H9 (cell line): ENCODE data around the gene LEMD3. TPM values are rescaled to one million over a fixed set of nuclear protein-coding genes. Genes with fewer than 3 reads are reported as not detected.

ENCODE experiments used
- DNase-seq: peaks from one replicate; pipeline ENCODE4 v3.0.0-alpha.2; 2017
- H2AFZ ChIP-seq: one replicate; pipeline ENCODE4 v1.6.1; 2013; ENCODE audit warnings: mild to moderate bottlenecking, low read length, control low read depth, moderate library complexity
- H2AK5ac ChIP-seq: 2 replicates; pipeline ENCODE4 v1.6.1; 2013; ENCODE audit warnings: low read length, control low read depth, mixed read lengths; ENCODE audit not compliant: insufficient read length
- H2BK120ac ChIP-seq: one replicate; pipeline ENCODE4 v1.6.1; 2013; ENCODE audit warnings: low read depth, mild to moderate bottlenecking, low read length, control low read depth, inconsistent platforms; ENCODE audit not compliant: poor library complexity, severe bottlenecking
- H2BK12ac ChIP-seq: 2 replicates; pipeline ENCODE4 v1.6.1; 2013; ENCODE audit warnings: low read length, control low read depth, mixed read lengths, low read depth; ENCODE audit not compliant: insufficient read length
- H2BK15ac ChIP-seq: 2 replicates; pipeline ENCODE4 v1.6.1; 2013; ENCODE audit warnings: low read depth, low read length, control low read depth
- H2BK20ac ChIP-seq: one replicate; pipeline ENCODE4 v1.6.1; 2013; ENCODE audit warnings: low read depth, mild to moderate bottlenecking, low read length, control low read depth, inconsistent platforms; ENCODE audit not compliant: poor library complexity, severe bottlenecking
- H2BK5ac ChIP-seq: 2 replicates; pipeline ENCODE4 v1.6.1; 2013; ENCODE audit warnings: low read length, control low read depth, mixed read lengths; ENCODE audit not compliant: insufficient read length
- H3K14ac ChIP-seq: 2 replicates; pipeline ENCODE4 v1.6.1; 2013; ENCODE audit warnings: low read length, control low read depth; ENCODE audit not compliant: insufficient read depth
- H3K18ac ChIP-seq: 2 replicates; pipeline ENCODE4 v1.6.1; 2013; ENCODE audit warnings: low read depth, mild to moderate bottlenecking, mixed read lengths, low read length, control low read depth; ENCODE audit not compliant: insufficient read length
- H3K23ac ChIP-seq: 2 replicates; pipeline ENCODE4 v1.6.1; 2013; ENCODE audit warnings: low read length, control low read depth, mixed read lengths, low read depth; ENCODE audit not compliant: insufficient read length
- H3K23me2 ChIP-seq: 2 replicates; pipeline ENCODE4 v1.6.1; 2013; ENCODE audit warnings: low read depth, mild to moderate bottlenecking, mixed read lengths, low read length, control low read depth; ENCODE audit not compliant: insufficient read length, poor library complexity, severe bottlenecking
- H3K27ac ChIP-seq: 2 replicates; pipeline ENCODE4 v1.5.1; 2013; ENCODE audit warnings: low read length, control low read depth, mixed read lengths, low read depth; ENCODE audit not compliant: insufficient read length
- H3K27me3 ChIP-seq: 2 replicates; pipeline ENCODE4 v1.6.1; 2013; ENCODE audit warnings: low read length, control low read depth, inconsistent platforms; ENCODE audit not compliant: insufficient read depth
- H3K4ac ChIP-seq: 2 replicates; pipeline ENCODE4 v1.6.1; 2013; ENCODE audit warnings: low read depth, mild to moderate bottlenecking, control low read depth, inconsistent platforms, low read length, moderate library complexity
- H3K4me1 ChIP-seq: 2 replicates; pipeline ENCODE4 v1.6.1; 2013; ENCODE audit warnings: low read length, control low read depth, inconsistent platforms; ENCODE audit not compliant: insufficient read depth
- H3K4me2 ChIP-seq: 2 replicates; pipeline ENCODE4 v1.6.1; 2013; ENCODE audit warnings: low read length, control low read depth, mixed read lengths; ENCODE audit not compliant: insufficient read length, insufficient read depth
- H3K56ac ChIP-seq: 2 replicates; pipeline ENCODE4 v1.6.1; 2013; ENCODE audit warnings: low read depth, mild to moderate bottlenecking, mixed read lengths, low read length, control low read depth; ENCODE audit not compliant: insufficient read length
- H3K79me1 ChIP-seq: 2 replicates; pipeline ENCODE4 v1.6.1; 2013; ENCODE audit warnings: low read depth, mild to moderate bottlenecking, moderate library complexity, low read length, control low read depth, inconsistent platforms; ENCODE audit not compliant: insufficient read depth, poor library complexity, severe bottlenecking
- H3K79me2 ChIP-seq: 2 replicates; pipeline ENCODE4 v1.6.1; 2013; ENCODE audit warnings: low read length, control low read depth, inconsistent platforms; ENCODE audit not compliant: insufficient read depth
- H3K9ac ChIP-seq: 2 replicates; pipeline ENCODE4 v1.6.1; 2013; ENCODE audit warnings: low read length, control low read depth, mixed read lengths; ENCODE audit not compliant: insufficient read length; ENCODE audit errors: extremely low read depth
- H3K9me3 ChIP-seq: one replicate; pipeline ENCODE4 v1.6.1; 2013; ENCODE audit warnings: low read depth, low read length, inconsistent platforms; ENCODE audit not compliant: control insufficient read depth
- H3T11ph ChIP-seq: one replicate; pipeline ENCODE4 v1.6.1; 2013; ENCODE audit warnings: mild to moderate bottlenecking, low read length, control low read depth, inconsistent platforms
- H4K20me1 ChIP-seq: one replicate; pipeline ENCODE4 v1.6.1; 2013; ENCODE audit not compliant: control insufficient read depth, insufficient read length, insufficient read depth
- H4K5ac ChIP-seq: 2 replicates; pipeline ENCODE4 v1.6.1; 2013; ENCODE audit warnings: low read depth, mild to moderate bottlenecking, mixed read lengths, low read length, control low read depth; ENCODE audit not compliant: insufficient read length
- H4K8ac ChIP-seq: replicated peaks from 2 replicates; pipeline ENCODE4 v1.6.1; 2013; ENCODE audit warnings: low read length, control low read depth, mixed read lengths, low read depth; ENCODE audit not compliant: insufficient read length
- H4K91ac ChIP-seq: 2 replicates; pipeline ENCODE4 v1.6.1; 2013; ENCODE audit warnings: low read depth, mild to moderate bottlenecking, moderate library complexity, mixed read lengths, low read length, control low read depth; ENCODE audit not compliant: insufficient read length
- H3K27ac Mint-ChIP-seq, 3 experiments: 2 replicates in 2 of 3; 3 replicates in 1 of 3; pipeline ENCODE4 v1.8.0; 2020 to 2021; ENCODE audit warnings: mixed read lengths in 3 of 3, mild to moderate bottlenecking in 1 of 3, moderate library complexity in 1 of 3
- H3K27me3 Mint-ChIP-seq: 2 replicates; pipeline ENCODE4 v1.8.0; 2021; ENCODE audit warnings: low read depth, mild to moderate bottlenecking, moderate library complexity, mixed read lengths
- H3K36me3 Mint-ChIP-seq, 3 experiments: 2 replicates in 2 of 3; 3 replicates in 1 of 3; pipeline ENCODE4 v1.8.0; 2020 to 2021; ENCODE audit warnings: low read depth in 3 of 3, mixed read lengths in 3 of 3; ENCODE audit not compliant: insufficient read depth in 1 of 3
- H3K4me1 Mint-ChIP-seq, 2 experiments: 2 replicates each; pipeline ENCODE4 v1.8.0; 2020; ENCODE audit warnings: mixed read lengths in 2 of 2
- H3K4me3 Mint-ChIP-seq, 2 experiments: 2 replicates in 1 of 2; 3 replicates in 1 of 2; pipeline ENCODE4 v1.8.0; 2020 to 2021; ENCODE audit warnings: mild to moderate bottlenecking in 2 of 2, mixed read lengths in 2 of 2, moderate library complexity in 1 of 2
- H3K9me3 Mint-ChIP-seq, 2 experiments: 2 replicates in 1 of 2; 3 replicates in 1 of 2; pipeline ENCODE4 v1.8.0; 2020; ENCODE audit warnings: mild to moderate bottlenecking in 2 of 2, mixed read lengths in 2 of 2, moderate library complexity in 1 of 2
- WGBS: extraction: QIAGEN DNeasy Blood & Tissue Kit; methylation state at CpG from one replicate; pipeline ENCODE4 v1.1.7; 2013; ENCODE audit warnings: missing lambda C conversion rate, low lambda C conversion rate, mixed read lengths; ENCODE audit not compliant: insufficient read length; ENCODE audit errors: extremely low coverage; 5-methylcytosine and 5-hydroxymethylcytosine counted together
- total RNA-seq: library from RNA; stranded (reverse); gene quantifications from 2 replicates; pipeline ENCODE4 v1.2.1, GENCODE V29; 2021
- TF ChIP-seq, protein P1 (sequence below): fragments of 200-600 bp; sonication (generic); conservative IDR thresholded peaks from 3 replicates; pipeline ENCODE4 v1.8.0; 2021; ENCODE audit warnings: antibody characterized with exemption, mild to moderate bottlenecking

The LEMD3 gene
- total RNA-seq, 1 experiment from 2014 or later: 38.1 TPM

DNA sequence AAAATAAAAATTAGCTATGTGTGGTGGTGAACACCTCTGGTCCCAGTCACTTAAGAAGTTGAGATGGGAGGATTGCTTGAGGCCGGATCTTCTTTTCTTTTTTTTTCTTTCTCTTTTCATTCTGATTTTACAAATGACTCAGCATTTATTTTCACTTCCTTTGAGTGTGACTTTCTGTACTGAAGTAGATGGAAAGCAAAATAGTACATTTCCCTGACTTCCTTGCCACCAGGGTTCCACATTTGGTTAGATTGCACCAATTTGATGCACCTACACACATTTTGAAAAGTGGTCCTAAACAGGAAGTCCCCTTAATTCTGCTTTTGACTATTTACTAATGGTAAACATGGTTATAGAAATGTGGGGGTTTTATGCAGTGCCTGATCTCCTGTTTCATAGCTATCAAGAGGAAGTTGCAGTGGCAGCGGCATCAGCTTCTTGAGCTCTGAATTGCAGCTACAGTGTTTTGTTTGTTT is 13.0 kb upstream of the LEMD3 start:
- no peak overlapping the region for H3K14ac ChIP-seq
- no peak overlapping the region for H4K8ac ChIP-seq
- WGBS: no CpG with 5 or more reads among the region's 2 CpGs
- peak overlapping the region; percentile 63 for H4K5ac ChIP-seq
- no peak overlapping the region for H2BK12ac ChIP-seq
- H3K4ac ChIP-seq: no peak overlapping the region
- no peak overlapping the region for H2AK5ac ChIP-seq
- H3K4me1 ChIP-seq: no peaks in the 10 kb centered on the region; the same call in 1 of the 2 replicates
- DNase-seq: no peak
- no peak overlapping the region for H3K18ac ChIP-seq
- no peaks in the 10 kb centered on the region for H3K27me3 ChIP-seq
- no peak overlapping the region for H4K91ac ChIP-seq
- H3K56ac ChIP-seq: no peak overlapping the region
- no peaks in the 10 kb centered on the region for H3K36me3 Mint-ChIP-seq
- no peak overlapping the region for H2BK20ac ChIP-seq
- H3K4me1 Mint-ChIP-seq: peaks cover 3 to 6% of the 10 kb centered on the region in 2 experiments; a peak in 3 of 4 replicates
- no peaks in the 10 kb centered on the region for H3K79me1 ChIP-seq
- H3K4me3 Mint-ChIP-seq: no peak overlapping the region
- no peak overlapping the region for H3T11ph ChIP-seq
- no peaks in the 10 kb centered on the region for H3K9me3 Mint-ChIP-seq
- H3K9me3 ChIP-seq: no peaks in the 10 kb centered on the region
- no peak overlapping the region for H3K27ac Mint-ChIP-seq
- no peak overlapping the region for H2BK5ac ChIP-seq
- H3K27ac ChIP-seq: no peak overlapping the region
- H2AFZ ChIP-seq: no peak overlapping the region
- no peak overlapping the region for H2BK120ac ChIP-seq
- no peaks in the 10 kb centered on the region for H3K23me2 ChIP-seq
- H2BK15ac ChIP-seq: no peak overlapping the region
- no peak overlapping the region for H3K23ac ChIP-seq
- H3K4me2 ChIP-seq: no peak overlapping the region
- TF ChIP-seq, protein P1, sequence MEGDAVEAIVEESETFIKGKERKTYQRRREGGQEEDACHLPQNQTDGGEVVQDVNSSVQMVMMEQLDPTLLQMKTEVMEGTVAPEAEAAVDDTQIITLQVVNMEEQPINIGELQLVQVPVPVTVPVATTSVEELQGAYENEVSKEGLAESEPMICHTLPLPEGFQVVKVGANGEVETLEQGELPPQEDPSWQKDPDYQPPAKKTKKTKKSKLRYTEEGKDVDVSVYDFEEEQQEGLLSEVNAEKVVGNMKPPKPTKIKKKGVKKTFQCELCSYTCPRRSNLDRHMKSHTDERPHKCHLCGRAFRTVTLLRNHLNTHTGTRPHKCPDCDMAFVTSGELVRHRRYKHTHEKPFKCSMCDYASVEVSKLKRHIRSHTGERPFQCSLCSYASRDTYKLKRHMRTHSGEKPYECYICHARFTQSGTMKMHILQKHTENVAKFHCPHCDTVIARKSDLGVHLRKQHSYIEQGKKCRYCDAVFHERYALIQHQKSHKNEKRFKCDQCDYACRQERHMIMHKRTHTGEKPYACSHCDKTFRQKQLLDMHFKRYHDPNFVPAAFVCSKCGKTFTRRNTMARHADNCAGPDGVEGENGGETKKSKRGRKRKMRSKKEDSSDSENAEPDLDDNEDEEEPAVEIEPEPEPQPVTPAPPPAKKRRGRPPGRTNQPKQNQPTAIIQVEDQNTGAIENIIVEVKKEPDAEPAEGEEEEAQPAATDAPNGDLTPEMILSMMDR: no peak
- no peaks in the 10 kb centered on the region for H4K20me1 ChIP-seq
- H3K79me2 ChIP-seq: no peaks in the 10 kb centered on the region
- H3K9ac ChIP-seq: no peak overlapping the region
- peaks cover 23% of the 10 kb centered on the region for H3K27me3 Mint-ChIP-seq
